ENCODE results near the gene SAMD4B. TPM values are rescaled to one million over a fixed set of nuclear protein-coding genes. Genes with fewer than 3 reads are reported as not detected.

SAMD4B gene
- total RNA-seq, 1 experiment from 2014 or later = 80.4 TPM

GRCh38 chr19:39389631-39390414, 47.6 kb downstream of the SAMD4B start:
- Histone ChIP-seq H3K9ac (ENCODE audit: low read length) (peak overlapping the region; percentile 95), H4K20me1 (ENCODE audit: low read length) (no peaks in the 10 kb centered on the region), H3K36me3 (ENCODE audit: low read depth, low read length) (no peaks in the 10 kb centered on the region; the same call in none of the 2 replicates), H3K4me2 (ENCODE audit: low read length) (peak overlapping the region; percentile 92), H3K9me2 (replicated peaks; ENCODE audit: low read length) (no peaks in the 10 kb centered on the region), H3K4me1 (ENCODE audit: insufficient read depth, low read length) (peaks cover 6% of the 10 kb centered on the region; the same call in 1 of the 2 replicates), H3F3A (ENCODE audit: low read length, unreplicated experiment) (no peaks in the 10 kb centered on the region), H3K79me2 (ENCODE audit: low read length) (peaks cover 25% of the 10 kb centered on the region), H2AFZ (ENCODE audit: low read length) (peak overlapping the region; percentile 92; the same call in 1 of the 2 replicates), H3K27ac (ENCODE audit: low read length) (no peak overlapping the region), H3K4me3 (ENCODE audit: low read length) (peak overlapping the region; percentile 97), H3K27me3 (ENCODE audit: low read length) (no peaks in the 10 kb centered on the region), H3K9me3 (ENCODE audit: low read length) (no peaks in the 10 kb centered on the region)
- DNase-seq = no peak
- TF ChIP-seq EZH2 (IDR thresholded peaks at IDR 0.05; ENCODE audit: low read length, unreplicated experiment) = no peak
- TF ChIP-seq CTCF (conservative IDR thresholded peaks at IDR 0.05; ENCODE audit: low read depth, low read length) = no peak
- TF ChIP-seq EZH2phosphoT487 (IDR thresholded peaks at IDR 0.05; ENCODE audit: borderline replicate concordance, low read length) = no peak
- POLR2A ChIA-PET (ENCODE audit: unreplicated experiment) = no interaction called here
- intact Hi-C loops (cut with micrococcal nuclease) = no loop called here
- BruUV-seq (replicated peaks) = no TSS peak
- no peak for ATAC-seq
- CTCF ChIA-PET = no interaction called here

- Histone ChIP-seq H3K4me1 (ENCODE audit: insufficient read depth, low read length) (peaks cover 6% of the 10 kb centered on the region; the same call in 1 of the 2 replicates), H3K36me3 (ENCODE audit: low read depth, low read length) (no peaks in the 10 kb centered on the region; the same call in none of the 2 replicates), H3F3A (ENCODE audit: low read length, unreplicated experiment) (no peaks in the 10 kb centered on the region), H3K4me3 (ENCODE audit: low read length) (peak overlapping the region; percentile 97), H3K9me3 (ENCODE audit: low read length) (no peaks in the 10 kb centered on the region), H3K27me3 (ENCODE audit: low read length) (no peaks in the 10 kb centered on the region), H3K9me2 (replicated peaks; ENCODE audit: low read length) (no peaks in the 10 kb centered on the region), H3K27ac (ENCODE audit: low read length) (peak overlapping the region; percentile 81), H3K4me2 (ENCODE audit: low read length) (peak overlapping the region; percentile 92), H4K20me1 (ENCODE audit: low read length) (no peaks in the 10 kb centered on the region), H3K79me2 (ENCODE audit: low read length) (peaks cover 25% of the 10 kb centered on the region), H2AFZ (ENCODE audit: low read length) (peak overlapping the region; percentile 92), H3K9ac (ENCODE audit: low read length) (peak overlapping the region; percentile 95)
- CTCF ChIA-PET = interaction anchor here (0.6 kb wide), 1 partner anchor 109 kb away, joined by 8 read pairs; no protein-coding TSS in a partner anchor
- BruUV-seq (replicated peaks) = no TSS peak
- intact Hi-C loops (cut with micrococcal nuclease) = no loop called here
- POLR2A ChIA-PET (ENCODE audit: unreplicated experiment) = interaction anchor here (1.6 kb wide), 1 partner anchor 12 kb away, joined by 4 read pairs; no protein-coding TSS in a partner anchor
- DNase-seq = peak; percentile 45
- no peak for TF ChIP-seq EZH2 (IDR thresholded peaks at IDR 0.05; ENCODE audit: low read length, unreplicated experiment)
- no peak for TF ChIP-seq EZH2phosphoT487 (IDR thresholded peaks at IDR 0.05; ENCODE audit: borderline replicate concordance, low read length)
- no peak for TF ChIP-seq CTCF (conservative IDR thresholded peaks at IDR 0.05; ENCODE audit: low read depth, low read length)
- no peak; the same call in 1 of the 2 replicates for ATAC-seq
These were observed 48.2 kb downstream of the SAMD4B start for GRCh38 chr19:39390451-39390750.

Data from PC-3 (cell line).